ENCODE results near the gene FAM53B. TPM values are rescaled to one million over a fixed set of nuclear protein-coding genes. Genes with fewer than 3 reads are reported as not detected.

The FAM53B gene
- polyA plus RNA-seq, 1 donor: 21.3 TPM

- H3K36me3 ChIP-seq (ENCODE audit: control insufficient read depth, insufficient read depth, low read length): no peaks in the 10 kb centered on the region
- H3K27ac ChIP-seq (ENCODE audit: low read length): no peak overlapping the region
- no peaks in the 10 kb centered on the region for H3K27me3 ChIP-seq (ENCODE audit: control insufficient read depth, insufficient read depth, low read length)
- WGBS (ENCODE audit: insufficient coverage, low lambda C conversion rate): no CpG with 5 or more reads among the region's 22 CpGs
- H3K9me3 ChIP-seq (ENCODE audit: control insufficient read depth, low read depth, low read length): no peaks in the 10 kb centered on the region
- H3K4me3 ChIP-seq (ENCODE audit: low read length): no peak overlapping the region
- H3K4me1 ChIP-seq (ENCODE audit: control insufficient read depth, insufficient read depth, low read length): no peaks in the 10 kb centered on the region
- no peak for DNase-seq
These were observed 168.8 kb downstream of the FAM53B start for GRCh38 chr10:124575107-124576035.

DNA sequence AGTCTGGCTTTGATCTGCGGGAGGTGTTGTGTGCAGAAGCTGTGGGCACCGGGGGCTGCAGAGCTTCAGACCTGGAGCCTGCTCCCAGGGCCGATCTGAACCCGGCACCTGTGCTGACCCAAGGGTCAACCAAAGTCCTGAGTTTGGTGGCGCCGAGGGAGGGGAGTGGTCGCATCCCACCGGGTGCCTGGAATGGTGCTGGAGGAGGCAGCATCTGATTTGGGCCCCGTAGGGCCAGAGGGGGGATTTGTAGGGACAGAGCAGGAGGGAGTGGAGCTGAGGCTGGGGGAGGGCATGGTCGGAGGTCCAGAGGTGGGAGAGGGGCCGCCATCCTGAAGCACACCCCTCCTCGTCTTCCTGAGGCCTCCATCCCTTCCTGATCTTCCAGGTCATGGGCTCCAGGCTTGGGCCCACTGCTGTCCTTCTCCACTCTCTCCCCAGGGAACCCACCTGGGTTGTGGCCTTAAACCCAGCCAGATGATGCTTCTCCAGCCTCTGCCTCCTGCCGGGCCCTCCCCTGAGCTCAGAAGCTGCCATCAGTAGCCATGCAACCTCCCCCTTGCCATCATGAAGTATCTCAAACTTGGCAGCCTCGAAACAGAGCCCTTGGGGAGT lies 169.6 kb downstream of the FAM53B start:
- Histone ChIP-seq H3K4me3 (ENCODE audit: low read length) (no peak overlapping the region), H3K27ac (ENCODE audit: low read length) (no peak overlapping the region)
- DNase-seq: no peak

GRCh38 chr10:124573726-124574455 lies 170.3 kb downstream of the FAM53B start:
- no CpG with 5 or more reads among the region's 31 CpGs for WGBS (ENCODE audit: insufficient coverage, low lambda C conversion rate)
- no peak for DNase-seq
- H3K9me3 ChIP-seq (ENCODE audit: control insufficient read depth, low read depth, low read length): no peaks in the 10 kb centered on the region

More for the DNA sequence above, 169.6 kb downstream of the FAM53B start:
- H3K9me3 ChIP-seq (ENCODE audit: control insufficient read depth, low read depth, low read length): no peaks in the 10 kb centered on the region
- H3K27me3 ChIP-seq (ENCODE audit: control insufficient read depth, insufficient read depth, low read length): no peaks in the 10 kb centered on the region
- no peaks in the 10 kb centered on the region for H3K36me3 ChIP-seq (ENCODE audit: control insufficient read depth, insufficient read depth, low read length)
- H3K4me1 ChIP-seq (ENCODE audit: control insufficient read depth, insufficient read depth, low read length): no peaks in the 10 kb centered on the region
- no CpG with 5 or more reads among the region's 14 CpGs for WGBS (ENCODE audit: insufficient coverage, low lambda C conversion rate)

DNA sequence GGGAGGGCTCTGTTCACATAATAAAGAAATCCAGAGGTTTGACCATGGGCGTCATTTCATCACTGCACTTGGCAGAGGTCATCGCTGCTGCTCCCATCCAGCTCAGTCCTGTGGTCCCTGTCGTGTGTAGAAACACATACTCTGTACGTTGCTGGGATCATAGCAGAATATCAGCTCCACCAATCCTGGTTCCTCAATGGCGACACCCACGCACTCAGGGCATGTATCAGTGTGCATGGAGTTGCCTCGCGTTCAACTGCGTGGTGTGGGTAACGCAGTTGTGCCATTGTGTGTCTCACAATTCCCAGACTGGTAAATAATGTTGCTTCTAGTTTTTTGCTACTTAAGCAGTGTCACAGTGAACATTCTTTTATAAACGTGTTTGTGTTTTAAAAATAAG lies 171.4 kb downstream of the FAM53B start:
- Histone ChIP-seq H3K27ac (ENCODE audit: low read length) (no peak overlapping the region), H3K4me3 (ENCODE audit: low read length) (no peak overlapping the region), H3K36me3 (ENCODE audit: control insufficient read depth, insufficient read depth, low read length) (no peaks in the 10 kb centered on the region), H3K27me3 (ENCODE audit: control insufficient read depth, insufficient read depth, low read length) (no peaks in the 10 kb centered on the region), H3K4me1 (ENCODE audit: control insufficient read depth, insufficient read depth, low read length) (no peaks in the 10 kb centered on the region), H3K9me3 (ENCODE audit: control insufficient read depth, low read depth, low read length) (no peaks in the 10 kb centered on the region)
- no peak for DNase-seq
- WGBS (ENCODE audit: insufficient coverage, low lambda C conversion rate): 71% methylated on average over 1 of the region's 11 CpGs

More at GRCh38 chr10:124573726-124574455, 170.3 kb downstream of the FAM53B start:
- Histone ChIP-seq H3K27ac (ENCODE audit: low read length) (no peak overlapping the region), H3K36me3 (ENCODE audit: control insufficient read depth, insufficient read depth, low read length) (no peaks in the 10 kb centered on the region), H3K4me1 (ENCODE audit: control insufficient read depth, insufficient read depth, low read length) (no peaks in the 10 kb centered on the region), H3K27me3 (ENCODE audit: control insufficient read depth, insufficient read depth, low read length) (no peaks in the 10 kb centered on the region), H3K4me3 (ENCODE audit: low read length) (no peak overlapping the region)

- no peaks in the 10 kb centered on the region for H3K27me3 ChIP-seq (ENCODE audit: control insufficient read depth, insufficient read depth, low read length)
- WGBS (ENCODE audit: insufficient coverage, low lambda C conversion rate): 60% methylated on average over 1 of the region's 9 CpGs
- H3K36me3 ChIP-seq (ENCODE audit: control insufficient read depth, insufficient read depth, low read length): no peaks in the 10 kb centered on the region
- H3K4me3 ChIP-seq (ENCODE audit: low read length): no peak overlapping the region
- H3K4me1 ChIP-seq (ENCODE audit: control insufficient read depth, insufficient read depth, low read length): no peaks in the 10 kb centered on the region
- H3K9me3 ChIP-seq (ENCODE audit: control insufficient read depth, low read depth, low read length): no peaks in the 10 kb centered on the region
- no peak for DNase-seq
- no peak overlapping the region for H3K27ac ChIP-seq (ENCODE audit: low read length)
These were observed 173.5 kb downstream of the FAM53B start for GRCh38 chr10:124570646-124571045.

- no peaks in the 10 kb centered on the region for H3K27me3 ChIP-seq (ENCODE audit: control insufficient read depth, insufficient read depth, low read length)
- H3K9me3 ChIP-seq (ENCODE audit: control insufficient read depth, low read depth, low read length): no peaks in the 10 kb centered on the region
- WGBS (ENCODE audit: insufficient coverage, low lambda C conversion rate): no CpG with 5 or more reads among the region's 11 CpGs
- H3K36me3 ChIP-seq (ENCODE audit: control insufficient read depth, insufficient read depth, low read length): no peaks in the 10 kb centered on the region
- H3K4me1 ChIP-seq (ENCODE audit: control insufficient read depth, insufficient read depth, low read length): no peaks in the 10 kb centered on the region
- DNase-seq: no peak
- no peak overlapping the region for H3K27ac ChIP-seq (ENCODE audit: low read length)
- no peak overlapping the region for H3K4me3 ChIP-seq (ENCODE audit: low read length)
These were observed 174.3 kb downstream of the FAM53B start for GRCh38 chr10:124569623-124570470.

Other genes starting within 250 kb of the FAM53B start
- 21.1 TPM for gene EEF1AKMT2, start 47.5 kb upstream of the FAM53B start, polyA plus RNA-seq
- gene ABRAXAS2, start 57.4 kb upstream of the FAM53B start, polyA plus RNA-seq: 17.4 TPM
- gene ZRANB1, start 197.7 kb upstream of the FAM53B start, polyA plus RNA-seq: 17.4 TPM